KMS-11 (cell line): ENCODE data around the gene OSBPL8.
"Not testable (repeated sequence)": the region's sequence is repeated elsewhere in the genome, so short reads cannot be mapped to it uniquely, and the experiment has no call there.

Experiments
- H2AFZ ChIP-seq: fragments of 200-600 bp; sonication (generic); 2 replicates; pipeline ENCODE4 v1.6.1; 2016; ENCODE audit warnings: antibody characterized with exemption, mixed run types, low read depth
- H3K27ac ChIP-seq: fragments of 200-600 bp; sonication (generic); 2 replicates; pipeline ENCODE4 v1.6.1; 2016; ENCODE audit warnings: mild to moderate bottlenecking, mixed run types
- H3K27me3 ChIP-seq: fragments of 200-600 bp; sonication (generic); 2 replicates; pipeline ENCODE4 v1.6.1; 2017; ENCODE audit warnings: mild to moderate bottlenecking, low read depth, mixed run types, moderate library complexity; ENCODE audit not compliant: insufficient read depth
- H3K36me3 ChIP-seq: fragments of 200-600 bp; sonication (generic); 2 replicates; pipeline ENCODE4 v1.6.1; 2017; ENCODE audit warnings: mild to moderate bottlenecking, mixed run types; ENCODE audit not compliant: insufficient read depth
- H3K4me1 ChIP-seq: fragments of 200-600 bp; sonication (generic); 2 replicates; pipeline ENCODE4 v1.6.1; 2016; ENCODE audit warnings: mild to moderate bottlenecking, low read depth, mixed run types; ENCODE audit not compliant: poor library complexity, severe bottlenecking
- H3K4me2 ChIP-seq: fragments of 200-600 bp; sonication (generic); 2 replicates; pipeline ENCODE4 v1.7.0; 2016; ENCODE audit warnings: mild to moderate bottlenecking, mixed run types
- H3K4me3 ChIP-seq: fragments of 200-600 bp; sonication (generic); IDR thresholded peaks from 2 replicates; pipeline ENCODE4 v1.6.1; 2017; ENCODE audit warnings: low read depth, low read length, mixed read lengths; ENCODE audit not compliant: insufficient read depth
- H3K79me2 ChIP-seq: fragments of 200-600 bp; sonication (generic); 2 replicates; pipeline ENCODE4 v1.6.1; 2016; ENCODE audit warnings: low read depth, mixed run types; ENCODE audit not compliant: insufficient read depth
- H3K9ac ChIP-seq: fragments of 200-600 bp; sonication (generic); 2 replicates; pipeline ENCODE4 v1.6.1; 2016; ENCODE audit warnings: mild to moderate bottlenecking, mixed run types
- H4K20me1 ChIP-seq: fragments of 200-600 bp; sonication (generic); 2 replicates; pipeline ENCODE4 v1.6.1; 2016; ENCODE audit warnings: mild to moderate bottlenecking, mixed run types; ENCODE audit not compliant: insufficient read depth
- TF ChIP-seq, protein P1 (sequence below): fragments of 200-600 bp; sonication (generic); conservative IDR thresholded peaks from 2 replicates; pipeline ENCODE4 v1.6.1; 2017; ENCODE audit warnings: low read depth, mild to moderate bottlenecking, antibody characterized with exemption, low read length, moderate library complexity, mixed read lengths

The OSBPL8 gene

GRCh38 chr12:76379261-76379660 lies 180.3 kb downstream of the OSBPL8 start:
- no peaks in the 10 kb centered on the region for H4K20me1 ChIP-seq

GRCh38 chr12:76376876-76377275 lies 182.7 kb downstream of the OSBPL8 start:
- not testable (repeated sequence) for H3K79me2 ChIP-seq, H2AFZ ChIP-seq, H3K4me2 ChIP-seq, H3K4me3 ChIP-seq, H3K27me3 ChIP-seq, H4K20me1 ChIP-seq, H3K4me1 ChIP-seq, H3K27ac ChIP-seq, H3K36me3 ChIP-seq, H3K9ac ChIP-seq

More at GRCh38 chr12:76379261-76379660, 180.3 kb downstream of the OSBPL8 start:
- no peaks in the 10 kb centered on the region for H3K36me3 ChIP-seq
- no peaks in the 10 kb centered on the region for H3K79me2 ChIP-seq
- no peak overlapping the region for H3K27ac ChIP-seq
- no peak overlapping the region for H3K9ac ChIP-seq
- TF ChIP-seq, protein P1, sequence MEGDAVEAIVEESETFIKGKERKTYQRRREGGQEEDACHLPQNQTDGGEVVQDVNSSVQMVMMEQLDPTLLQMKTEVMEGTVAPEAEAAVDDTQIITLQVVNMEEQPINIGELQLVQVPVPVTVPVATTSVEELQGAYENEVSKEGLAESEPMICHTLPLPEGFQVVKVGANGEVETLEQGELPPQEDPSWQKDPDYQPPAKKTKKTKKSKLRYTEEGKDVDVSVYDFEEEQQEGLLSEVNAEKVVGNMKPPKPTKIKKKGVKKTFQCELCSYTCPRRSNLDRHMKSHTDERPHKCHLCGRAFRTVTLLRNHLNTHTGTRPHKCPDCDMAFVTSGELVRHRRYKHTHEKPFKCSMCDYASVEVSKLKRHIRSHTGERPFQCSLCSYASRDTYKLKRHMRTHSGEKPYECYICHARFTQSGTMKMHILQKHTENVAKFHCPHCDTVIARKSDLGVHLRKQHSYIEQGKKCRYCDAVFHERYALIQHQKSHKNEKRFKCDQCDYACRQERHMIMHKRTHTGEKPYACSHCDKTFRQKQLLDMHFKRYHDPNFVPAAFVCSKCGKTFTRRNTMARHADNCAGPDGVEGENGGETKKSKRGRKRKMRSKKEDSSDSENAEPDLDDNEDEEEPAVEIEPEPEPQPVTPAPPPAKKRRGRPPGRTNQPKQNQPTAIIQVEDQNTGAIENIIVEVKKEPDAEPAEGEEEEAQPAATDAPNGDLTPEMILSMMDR = no peak
- no peaks in the 10 kb centered on the region for H3K27me3 ChIP-seq
- H3K4me1 ChIP-seq = no peaks in the 10 kb centered on the region
- H3K4me2 ChIP-seq = no peak overlapping the region
- no peak overlapping the region for H2AFZ ChIP-seq
- no peak overlapping the region for H3K4me3 ChIP-seq

- H3K4me2 ChIP-seq = no peak overlapping the region
These were observed 183.6 kb downstream of the OSBPL8 start for GRCh38 chr12:76375939-76376338.

DNA sequence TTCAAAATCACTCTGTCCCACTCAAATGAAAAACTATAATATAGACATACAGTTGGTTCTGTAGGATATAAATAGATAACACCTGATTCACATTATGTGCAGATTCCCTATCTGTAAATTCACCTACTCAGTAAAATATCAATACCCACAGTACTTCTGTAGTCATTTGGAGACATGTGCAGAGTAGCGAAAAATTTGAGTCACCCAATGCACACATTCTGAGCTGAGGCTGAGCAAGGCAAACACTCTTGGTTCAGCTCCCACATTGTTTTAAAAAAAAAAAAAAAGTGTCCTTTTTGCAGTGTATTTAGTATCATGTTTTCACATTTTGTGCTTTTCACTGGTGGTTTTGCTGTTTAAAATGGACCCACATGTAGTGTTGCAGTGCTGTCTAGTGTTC lies 184.1 kb downstream of the OSBPL8 start:
- Histone ChIP-seq H3K9ac (no peak overlapping the region), H3K27ac (no peak overlapping the region), H3K36me3 (no peaks in the 10 kb centered on the region), H2AFZ (no peak overlapping the region), H3K79me2 (no peaks in the 10 kb centered on the region), H3K4me2 (no peak overlapping the region), H3K4me3 (no peak overlapping the region), H3K4me1 (no peaks in the 10 kb centered on the region), H4K20me1 (no peaks in the 10 kb centered on the region), H3K27me3 (no peaks in the 10 kb centered on the region)
- TF ChIP-seq, protein P1 = no peak

More at GRCh38 chr12:76375939-76376338, 183.6 kb downstream of the OSBPL8 start:
- Histone ChIP-seq H3K36me3 (no peaks in the 10 kb centered on the region), H2AFZ (no peak overlapping the region), H3K9ac (no peak overlapping the region), H3K4me1 (no peaks in the 10 kb centered on the region), H3K4me3 (no peak overlapping the region), H4K20me1 (no peaks in the 10 kb centered on the region), H3K79me2 (no peaks in the 10 kb centered on the region), H3K27me3 (no peaks in the 10 kb centered on the region), H3K27ac (no peak overlapping the region)
- TF ChIP-seq, protein P1 = no peak

DNA sequence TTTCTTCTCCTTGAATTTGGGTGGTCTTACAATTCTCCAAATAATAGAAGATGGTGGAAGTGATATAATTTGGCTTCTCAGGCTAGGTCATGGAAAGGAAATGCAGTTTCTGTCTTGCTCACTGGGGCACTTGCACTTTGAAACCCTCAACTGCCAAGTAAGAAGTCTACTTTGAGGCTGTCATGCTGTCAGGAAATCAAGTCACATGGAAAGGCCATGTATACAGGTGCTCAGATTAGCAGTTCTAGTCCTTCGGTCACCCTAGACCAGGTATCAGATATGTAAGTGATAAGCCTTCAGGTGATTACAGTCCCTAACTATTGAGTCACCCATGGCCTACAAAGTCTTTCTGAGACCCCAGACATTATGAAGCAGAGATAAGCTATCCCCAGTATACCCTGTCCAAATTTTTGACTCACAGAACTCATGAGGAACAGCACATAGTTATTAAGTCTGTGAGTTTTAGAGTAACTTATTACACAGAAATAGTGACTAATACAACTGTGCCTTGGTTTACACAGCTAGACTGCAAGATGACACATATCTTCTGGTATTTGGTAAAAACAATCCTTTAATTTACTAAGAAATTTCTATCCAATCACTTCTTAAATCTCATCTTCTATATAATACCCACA lies 185.1 kb downstream of the OSBPL8 start:
- H3K4me1 ChIP-seq = no peaks in the 10 kb centered on the region
- no peaks in the 10 kb centered on the region for H3K36me3 ChIP-seq
- no peaks in the 10 kb centered on the region for H3K27me3 ChIP-seq
- TF ChIP-seq, protein P1 = no peak
- no peak overlapping the region for H2AFZ ChIP-seq
- H3K4me2 ChIP-seq = no peak overlapping the region
- H4K20me1 ChIP-seq = no peaks in the 10 kb centered on the region
- H3K9ac ChIP-seq = no peak overlapping the region
- no peak overlapping the region for H3K27ac ChIP-seq
- no peak overlapping the region for H3K4me3 ChIP-seq
- no peaks in the 10 kb centered on the region for H3K79me2 ChIP-seq
